ENCODE results near the gene CYP21A2. TPM values are rescaled to one million over a fixed set of nuclear protein-coding genes. Genes with fewer than 3 reads are reported as not detected.

CYP21A2 gene
- total RNA-seq, 2 donors from 2014 or later, result 0.35 TPM; not detected in 1

GRCh38 chr6:32045811-32046449 lies 7.7 kb downstream of the CYP21A2 start:
- Mint-ChIP-seq H3K4me1 (no peaks in the 10 kb centered on the region), H3K4me3 (no peak overlapping the region), H3K27ac (no peak overlapping the region), H3K9me3 (no peaks in the 10 kb centered on the region), H3K36me3 (ENCODE audit: low read depth) (no peaks in the 10 kb centered on the region), H3K27me3 (ENCODE audit: insufficient read depth) (no peaks in the 10 kb centered on the region)
- H3K27ac ChIP-seq (ENCODE audit: low read depth, low read length), result no peak overlapping the region
- WGBS, 2 experiments (ENCODE audit: insufficient coverage in 1 of 2, insufficient read length in 1 of 2), result 94 to 98% methylated on average over 13 to 22 of the region's 22 CpGs
- H3K4me1 ChIP-seq (ENCODE audit: control insufficient read depth, insufficient read depth, low read length), result no peaks in the 10 kb centered on the region
- no peak for TF ChIP-seq CTCF (conservative IDR thresholded peaks at IDR 0.05)
- H3K4me3 ChIP-seq (ENCODE audit: low read length), result no peak overlapping the region
- no peaks in the 10 kb centered on the region for H3K9me3 ChIP-seq (ENCODE audit: control insufficient read depth, low read length)
- no peaks in the 10 kb centered on the region for H3K36me3 ChIP-seq (ENCODE audit: control insufficient read depth, insufficient read depth, low read length)
- H3K9ac ChIP-seq (ENCODE audit: extremely low read depth, low read length, poor library complexity, severe bottlenecking), result no peak overlapping the region
- DNase-seq, result peak; percentile 52
- H3K27me3 ChIP-seq (ENCODE audit: control insufficient read depth, insufficient read depth, low read length, poor library complexity, severe bottlenecking), result no peaks in the 10 kb centered on the region

GRCh38 chr6:32046450-32047083 lies 8.4 kb downstream of the CYP21A2 start:
- Histone ChIP-seq H3K27ac (ENCODE audit: low read depth, low read length) (peak overlapping the region; percentile 38), H3K9me3 (ENCODE audit: control insufficient read depth, low read length) (no peaks in the 10 kb centered on the region), H3K36me3 (ENCODE audit: control insufficient read depth, insufficient read depth, low read length) (no peaks in the 10 kb centered on the region), H3K27me3 (ENCODE audit: control insufficient read depth, insufficient read depth, low read length, poor library complexity, severe bottlenecking) (no peaks in the 10 kb centered on the region), H3K4me1 (ENCODE audit: control insufficient read depth, insufficient read depth, low read length) (no peaks in the 10 kb centered on the region), H3K9ac (ENCODE audit: extremely low read depth, low read length, poor library complexity, severe bottlenecking) (no peak overlapping the region), H3K4me3 (ENCODE audit: low read length) (no peak overlapping the region)
- DNase-seq, result peak; percentile 64
- no peak overlapping the region for H3K27ac Mint-ChIP-seq
- no peaks in the 10 kb centered on the region for H3K4me1 Mint-ChIP-seq
- no peaks in the 10 kb centered on the region for H3K36me3 Mint-ChIP-seq (ENCODE audit: low read depth)
- peak; percentile 21 for TF ChIP-seq CTCF (conservative IDR thresholded peaks at IDR 0.05)
- H3K27me3 Mint-ChIP-seq (ENCODE audit: insufficient read depth), result no peaks in the 10 kb centered on the region
- WGBS, 2 experiments (ENCODE audit: insufficient coverage in 1 of 2, insufficient read length in 1 of 2), result 62 to 83% methylated on average over 5 to 14 of the region's 14 CpGs
- no peaks in the 10 kb centered on the region for H3K9me3 Mint-ChIP-seq
- H3K4me3 Mint-ChIP-seq, result no peak overlapping the region

- 81 to 92% methylated on average over 4 to 11 of the region's 11 CpGs for WGBS, 2 experiments (ENCODE audit: insufficient coverage in 1 of 2, insufficient read length in 1 of 2)
- H3K9ac ChIP-seq (ENCODE audit: extremely low read depth, low read length, poor library complexity, severe bottlenecking), result no peak overlapping the region
- no peak overlapping the region for H3K27ac Mint-ChIP-seq
Observed at GRCh38 chr6:32047084-32047478, 8.9 kb downstream of the CYP21A2 start.

More at GRCh38 chr6:32047084-32047478, 8.9 kb downstream of the CYP21A2 start:
- peak; percentile 68 for DNase-seq
- Histone ChIP-seq H3K27me3 (ENCODE audit: control insufficient read depth, insufficient read depth, low read length, poor library complexity, severe bottlenecking) (no peaks in the 10 kb centered on the region), H3K27ac (ENCODE audit: low read depth, low read length) (peak overlapping the region; percentile 38), H3K36me3 (ENCODE audit: control insufficient read depth, insufficient read depth, low read length) (no peaks in the 10 kb centered on the region), H3K4me3 (ENCODE audit: low read length) (no peak overlapping the region), H3K4me1 (ENCODE audit: control insufficient read depth, insufficient read depth, low read length) (no peaks in the 10 kb centered on the region), H3K9me3 (ENCODE audit: control insufficient read depth, low read length) (no peaks in the 10 kb centered on the region)
- H3K36me3 Mint-ChIP-seq (ENCODE audit: low read depth), result no peaks in the 10 kb centered on the region
- no peaks in the 10 kb centered on the region for H3K27me3 Mint-ChIP-seq (ENCODE audit: insufficient read depth)
- no peak for TF ChIP-seq CTCF (conservative IDR thresholded peaks at IDR 0.05)
- no peak overlapping the region for H3K4me3 Mint-ChIP-seq
- H3K9me3 Mint-ChIP-seq, result no peaks in the 10 kb centered on the region
- H3K4me1 Mint-ChIP-seq, result no peaks in the 10 kb centered on the region

Data from endodermal cell (in vitro differentiated cells).